Right atrium auricular region (tissue), 2 donors: ENCODE data around the gene WDR27. TPM values are rescaled to one million over a fixed set of nuclear protein-coding genes. Genes with fewer than 3 reads are reported as not detected.
"Not testable (repeated sequence)": the region's sequence is repeated elsewhere in the genome, so short reads cannot be mapped to it uniquely, and the experiment has no call there.

Experiments
- DNase-seq: peaks from one replicate; pipeline ENCODE4 v3.0.0-alpha.2; 2019; ENCODE audit warnings: low spot score
- H3K27ac ChIP-seq, 2 donors: fragments of 200-600 bp; sonication (generic); 1 replicate in 1 of 2; 2 replicates in 1 of 2; pipeline ENCODE4 v1.5.1; 2016 to 2019
- H3K27me3 ChIP-seq, 2 donors: fragments of 200-600 bp; sonication (generic); one replicate each; pipeline versions ENCODE4 v1.5.1 to v1.6.0; 2017 to 2019
- H3K36me3 ChIP-seq: fragments of 200-600 bp; sonication (generic); one replicate; pipeline ENCODE4 v1.5.1; 2016
- H3K4me1 ChIP-seq, 2 donors: fragments of 200-600 bp; sonication (generic); one replicate each; pipeline versions ENCODE4 v1.5.1 to v1.6.0; 2017 to 2019
- H3K4me3 ChIP-seq, 2 donors: fragments of 200-600 bp; sonication (generic); 1 replicate in 1 of 2; 2 replicates in 1 of 2; pipeline ENCODE4 v1.5.1; 2017 to 2019; ENCODE audit warnings: mild to moderate bottlenecking in 1 of 2, moderate library complexity in 1 of 2
- H3K9me3 ChIP-seq, 2 donors: fragments of 200-600 bp; sonication (generic); one replicate each; pipeline ENCODE4 v1.5.1; 2019
- total RNA-seq, 2 donors: library from RNA; depleted of rRNA; stranded (reverse); fragments of >200 nt; gene quantifications; one replicate each; pipeline ENCODE4 v1.1.0, GENCODE V29; 2016
- TF ChIP-seq, protein P1 (sequence below), 2 donors: fragments of 200-600 bp; sonication (generic); IDR thresholded peaks; one replicate each; pipeline ENCODE4 v1.5.1; 2019; ENCODE audit warnings: antibody characterized with exemption in 2 of 2

Gene WDR27
- total RNA-seq, 2 donors from 2014 or later = 3.5 to 4.7 TPM

DNA sequence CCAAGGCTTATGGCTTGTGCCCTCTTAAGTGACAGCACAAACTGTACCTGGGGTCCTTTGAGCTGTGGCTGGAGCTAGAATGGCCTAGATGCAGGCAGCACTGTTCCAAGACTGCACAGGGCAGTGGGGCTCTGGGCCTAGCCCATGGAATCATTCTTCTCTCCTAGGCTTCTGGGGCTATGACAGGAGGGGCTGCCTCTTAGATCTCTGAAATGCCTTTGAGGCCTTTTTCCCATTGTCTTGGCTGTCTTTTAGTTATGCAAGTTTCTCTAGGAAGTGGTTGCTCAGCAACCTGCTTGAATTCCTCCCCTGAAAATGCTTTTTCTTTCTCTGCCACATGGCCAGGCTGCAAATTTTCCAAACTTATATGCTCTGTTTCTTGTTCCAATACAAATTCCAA, 183.4 kb downstream of the WDR27 start:
- TF ChIP-seq, protein P1, sequence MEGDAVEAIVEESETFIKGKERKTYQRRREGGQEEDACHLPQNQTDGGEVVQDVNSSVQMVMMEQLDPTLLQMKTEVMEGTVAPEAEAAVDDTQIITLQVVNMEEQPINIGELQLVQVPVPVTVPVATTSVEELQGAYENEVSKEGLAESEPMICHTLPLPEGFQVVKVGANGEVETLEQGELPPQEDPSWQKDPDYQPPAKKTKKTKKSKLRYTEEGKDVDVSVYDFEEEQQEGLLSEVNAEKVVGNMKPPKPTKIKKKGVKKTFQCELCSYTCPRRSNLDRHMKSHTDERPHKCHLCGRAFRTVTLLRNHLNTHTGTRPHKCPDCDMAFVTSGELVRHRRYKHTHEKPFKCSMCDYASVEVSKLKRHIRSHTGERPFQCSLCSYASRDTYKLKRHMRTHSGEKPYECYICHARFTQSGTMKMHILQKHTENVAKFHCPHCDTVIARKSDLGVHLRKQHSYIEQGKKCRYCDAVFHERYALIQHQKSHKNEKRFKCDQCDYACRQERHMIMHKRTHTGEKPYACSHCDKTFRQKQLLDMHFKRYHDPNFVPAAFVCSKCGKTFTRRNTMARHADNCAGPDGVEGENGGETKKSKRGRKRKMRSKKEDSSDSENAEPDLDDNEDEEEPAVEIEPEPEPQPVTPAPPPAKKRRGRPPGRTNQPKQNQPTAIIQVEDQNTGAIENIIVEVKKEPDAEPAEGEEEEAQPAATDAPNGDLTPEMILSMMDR (IDR thresholded peaks at IDR 0.05) = no peak

DNA sequence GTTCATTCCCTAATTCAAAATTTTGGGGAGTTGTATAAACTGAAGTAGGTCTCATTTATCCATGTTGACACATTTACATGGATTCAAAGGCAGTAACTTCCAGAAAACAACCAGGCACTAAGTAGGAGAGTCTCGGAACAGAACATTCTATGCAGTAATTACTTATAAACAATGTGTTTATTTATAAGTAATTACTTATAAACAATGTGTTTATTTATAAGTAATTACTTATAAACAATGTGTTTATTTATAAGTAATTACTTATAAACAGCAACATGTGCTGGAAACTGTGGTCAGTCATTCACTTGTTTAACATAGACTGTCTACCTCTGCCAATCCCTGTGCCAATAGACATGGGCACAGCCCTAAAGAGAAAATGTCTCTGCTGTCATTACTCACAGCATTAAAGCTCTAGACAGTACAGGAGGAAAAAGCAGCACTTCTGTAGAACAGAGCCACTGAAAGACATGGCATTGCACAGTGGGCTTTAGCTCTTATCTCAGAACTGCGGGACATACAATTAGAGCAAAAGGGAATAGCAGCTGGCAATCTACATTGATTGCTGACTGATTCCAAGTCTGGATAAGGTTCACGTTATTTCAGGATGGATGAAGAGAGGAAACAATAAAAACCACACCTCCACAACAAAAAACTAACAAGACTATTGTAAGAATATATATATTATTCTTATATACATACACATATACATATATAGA, 188.2 kb downstream of the WDR27 start:
- Histone ChIP-seq H3K36me3 (no peaks in the 10 kb centered on the region), H3K4me1 (no peaks in the 10 kb centered on the region), H3K27me3 (no peaks in the 10 kb centered on the region), H3K27ac (no peak overlapping the region), H3K4me3 (no peak overlapping the region), H3K9me3 (peaks cover 1 to 11% of the 10 kb centered on the region in 2 donors)
- no peak for DNase-seq
- TF ChIP-seq, protein P1 (IDR thresholded peaks at IDR 0.05) = no peak

More for the DNA sequence above, 183.4 kb downstream of the WDR27 start:
- Histone ChIP-seq H3K36me3 (no peaks in the 10 kb centered on the region), H3K4me1 (no peaks in the 10 kb centered on the region), H3K4me3 (no peak overlapping the region), H3K9me3 (peaks cover 0 to 18% of the 10 kb centered on the region in 2 donors), H3K27ac (no peak overlapping the region), H3K27me3 (no peaks in the 10 kb centered on the region)
- no peak for DNase-seq

DNA sequence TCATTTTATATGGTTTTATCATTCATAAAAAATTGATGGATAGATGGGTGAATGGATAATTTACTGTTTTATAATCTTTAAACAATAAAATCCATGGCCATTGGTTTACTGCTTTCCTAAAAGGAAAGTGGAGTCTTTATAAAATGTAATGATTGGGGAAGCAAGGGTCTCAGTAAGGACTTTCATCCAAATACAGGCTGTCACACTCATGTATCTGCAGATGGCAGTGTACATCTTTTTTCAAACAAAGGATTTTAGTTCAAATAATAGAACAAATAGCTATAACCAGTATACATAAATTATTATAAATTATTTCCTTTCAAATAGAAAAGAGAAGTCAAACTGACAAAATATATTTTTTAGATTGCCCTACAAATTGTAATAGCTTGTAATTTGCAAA, 190.0 kb downstream of the WDR27 start:
- not testable (repeated sequence) for H3K27me3 ChIP-seq, DNase-seq, H3K9me3 ChIP-seq, H3K4me1 ChIP-seq, H3K36me3 ChIP-seq, H3K4me3 ChIP-seq, H3K27ac ChIP-seq

DNA sequence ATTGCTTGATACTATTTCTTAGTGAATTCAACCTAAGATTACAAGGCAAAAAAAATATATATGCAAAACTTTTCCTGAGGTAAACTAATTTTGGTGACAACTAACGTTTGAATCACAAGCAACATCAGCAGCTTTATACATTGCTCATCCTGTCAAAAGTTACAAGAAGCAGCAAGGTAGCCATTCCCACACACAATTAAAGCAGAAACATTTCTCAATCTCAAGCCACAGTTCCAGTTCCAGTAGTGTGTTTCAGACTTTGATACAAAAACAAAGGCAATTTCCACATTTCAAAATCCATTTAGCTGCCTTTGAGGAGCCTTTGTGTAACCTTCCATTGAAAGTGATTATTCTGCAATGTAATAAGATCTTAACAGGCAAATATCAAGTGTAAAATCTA, 191.0 kb downstream of the WDR27 start:
- H3K27me3 ChIP-seq = no peaks in the 10 kb centered on the region
- no peak overlapping the region for H3K27ac ChIP-seq
- peaks cover 3 to 9% of the 10 kb centered on the region in 2 donors for H3K9me3 ChIP-seq
- no peak overlapping the region for H3K4me3 ChIP-seq
- DNase-seq = no peak
- H3K36me3 ChIP-seq = no peaks in the 10 kb centered on the region
- TF ChIP-seq, protein P1 (IDR thresholded peaks at IDR 0.05) = no peak
- H3K4me1 ChIP-seq = no peaks in the 10 kb centered on the region

DNA sequence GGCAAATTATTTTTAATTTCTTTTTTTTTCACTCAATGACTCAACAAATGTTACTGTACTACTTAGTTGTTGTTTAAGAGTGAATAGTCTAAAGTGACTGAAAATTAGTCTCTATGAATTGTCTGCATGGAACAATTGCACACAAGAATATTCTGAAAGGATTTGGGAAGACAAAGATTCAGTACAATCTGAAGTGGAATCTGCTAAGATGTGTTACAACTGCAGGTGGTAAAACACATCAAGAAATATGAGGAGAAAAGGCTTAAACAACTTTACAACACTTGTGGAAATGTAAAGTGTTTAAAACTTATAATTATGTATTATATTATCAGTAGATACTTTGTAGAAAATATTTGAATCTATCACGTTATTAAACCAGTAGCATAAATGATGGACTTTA, 193.4 kb downstream of the WDR27 start:
- H3K27me3 ChIP-seq = no peaks in the 10 kb centered on the region
- no peaks in the 10 kb centered on the region for H3K36me3 ChIP-seq
- H3K4me3 ChIP-seq = no peak overlapping the region
- no peak overlapping the region for H3K27ac ChIP-seq
- no peaks in the 10 kb centered on the region for H3K4me1 ChIP-seq
- TF ChIP-seq, protein P1 (IDR thresholded peaks at IDR 0.05) = no peak
- H3K9me3 ChIP-seq = peaks cover 3 to 9% of the 10 kb centered on the region in 2 donors
- no peak for DNase-seq

DNA sequence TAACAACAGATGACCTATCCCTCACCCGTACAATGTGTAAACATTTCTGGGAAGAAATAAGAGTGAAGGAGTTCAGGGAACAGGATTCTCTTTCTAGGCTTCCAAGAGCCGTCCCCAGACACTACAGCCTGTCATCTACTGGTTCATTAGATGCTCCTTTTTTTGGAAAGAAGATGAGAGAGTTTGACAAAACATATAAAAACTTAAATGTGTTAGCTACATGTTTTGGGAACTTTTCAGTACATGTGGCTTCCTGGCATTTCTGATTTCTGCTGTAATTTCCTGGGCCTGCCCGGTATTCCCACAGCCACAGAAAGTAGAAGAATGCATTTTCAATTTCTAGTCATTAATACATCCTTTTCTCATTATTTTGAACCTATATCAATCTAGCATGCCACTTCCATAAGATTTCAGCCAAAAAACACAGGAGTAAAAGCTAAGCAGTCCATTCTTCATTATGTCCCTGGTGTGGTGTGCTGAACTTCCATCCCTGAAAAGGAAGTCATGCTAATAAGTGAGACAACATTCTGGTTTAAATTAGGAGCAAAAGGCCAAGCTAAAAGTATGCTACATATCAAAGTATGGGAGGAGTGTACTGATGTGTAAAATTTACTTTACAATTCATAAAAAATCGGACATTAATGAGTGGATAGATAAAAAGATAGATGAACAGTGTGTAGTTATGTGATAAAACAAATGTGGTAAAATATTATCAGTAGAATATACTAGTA, 198.2 kb downstream of the WDR27 start:
- Histone ChIP-seq H3K27ac (no peak overlapping the region), H3K36me3 (no peaks in the 10 kb centered on the region), H3K9me3 (peaks cover 2 to 5% of the 10 kb centered on the region in 2 donors), H3K4me1 (no peaks in the 10 kb centered on the region), H3K4me3 (no peak overlapping the region), H3K27me3 (no peaks in the 10 kb centered on the region)
- DNase-seq = no peak
- TF ChIP-seq, protein P1 (IDR thresholded peaks at IDR 0.05) = no peak
